Pons (tissue), 1 donor: ENCODE data around the gene OR5K4.
"Not testable (repeated sequence)": the region's sequence is repeated elsewhere in the genome, so short reads cannot be mapped to it uniquely, and the experiment has no call there.

ENCODE experiments used
- DNase-seq: peaks from one replicate; pipeline ENCODE4 v3.0.0-alpha.2; 2016; ENCODE audit warnings: low spot score

Gene OR5K4

DNA sequence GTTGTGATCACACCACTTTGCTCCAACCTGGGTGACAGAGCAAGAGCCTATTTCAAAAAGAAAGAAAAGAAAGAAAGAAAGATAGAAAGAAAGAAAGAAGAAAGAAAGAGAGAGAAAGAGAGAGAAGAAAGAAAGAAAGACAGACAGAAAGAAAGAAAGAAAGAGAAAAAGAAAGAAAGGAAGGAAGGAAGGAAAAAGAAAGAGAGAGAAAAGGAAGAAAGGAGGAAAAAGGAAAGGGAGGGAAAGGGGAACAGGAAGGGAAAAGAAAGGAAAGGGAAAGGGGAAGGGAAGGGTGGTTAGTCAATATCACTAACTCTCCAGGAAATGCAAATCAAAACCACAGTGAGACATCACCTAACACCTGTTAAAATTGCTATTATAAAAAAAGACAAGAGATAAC, 18.2 kb downstream of the OR5K4 start:
- no peak for DNase-seq

DNA sequence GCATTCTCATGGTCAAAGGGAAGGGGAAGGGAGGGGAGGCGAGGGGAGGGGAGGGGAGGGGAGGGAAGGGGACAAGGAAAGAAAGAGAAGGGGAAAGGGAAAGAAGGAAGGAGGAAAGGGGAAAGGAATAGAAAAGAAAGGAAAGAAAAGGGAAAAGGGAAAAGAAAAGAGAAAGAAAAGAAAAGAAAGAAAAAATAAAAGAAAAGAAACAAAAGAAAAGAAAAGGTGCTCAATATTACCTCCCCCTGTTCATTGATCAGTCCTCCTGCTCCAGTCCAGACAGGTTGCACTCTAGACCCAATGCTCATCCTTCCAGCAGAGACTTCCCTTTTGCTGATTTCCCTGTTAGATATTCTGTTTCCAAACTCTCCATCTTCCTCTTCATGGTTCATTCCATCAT, 18.8 kb downstream of the OR5K4 start:
- DNase-seq, result no peak

DNA sequence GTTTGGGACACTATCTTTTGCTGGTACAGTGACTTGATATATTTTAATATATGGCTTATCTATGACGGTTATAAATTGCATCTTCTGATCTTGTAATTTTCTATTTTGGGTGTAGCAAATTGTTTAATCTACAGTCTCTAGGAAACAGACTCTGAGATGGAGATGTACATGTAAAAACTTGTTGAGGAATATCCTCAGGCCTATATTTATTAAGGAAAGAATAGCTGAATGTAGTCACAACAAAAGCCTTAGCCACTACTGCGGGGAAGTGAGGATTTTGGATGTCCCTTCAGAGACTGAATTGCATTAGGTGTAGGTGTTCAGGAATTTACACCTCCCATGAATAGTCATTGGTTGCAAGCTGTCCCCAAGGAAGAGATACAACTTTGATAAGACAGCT, 23.0 kb downstream of the OR5K4 start:
- no peak for DNase-seq

DNA sequence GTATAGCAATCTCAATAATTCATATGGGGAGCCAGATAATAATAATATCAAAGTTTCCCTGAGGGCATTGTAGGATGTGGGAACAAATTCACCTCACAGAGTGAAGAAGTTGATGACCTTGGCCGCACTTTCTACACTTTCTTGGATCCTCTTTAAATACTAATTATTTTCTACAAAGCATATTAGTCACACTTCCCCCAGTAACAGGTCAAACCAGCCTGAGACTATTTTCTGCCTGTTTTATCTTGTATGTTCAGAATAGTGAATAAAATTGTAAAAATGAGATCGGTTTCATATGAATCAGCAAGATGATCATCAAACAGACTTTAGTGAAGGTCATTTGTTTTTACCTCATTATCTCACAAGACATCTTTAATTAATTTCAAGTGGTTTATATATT, 34.5 kb downstream of the OR5K4 start:
- DNase-seq, result no peak

DNA sequence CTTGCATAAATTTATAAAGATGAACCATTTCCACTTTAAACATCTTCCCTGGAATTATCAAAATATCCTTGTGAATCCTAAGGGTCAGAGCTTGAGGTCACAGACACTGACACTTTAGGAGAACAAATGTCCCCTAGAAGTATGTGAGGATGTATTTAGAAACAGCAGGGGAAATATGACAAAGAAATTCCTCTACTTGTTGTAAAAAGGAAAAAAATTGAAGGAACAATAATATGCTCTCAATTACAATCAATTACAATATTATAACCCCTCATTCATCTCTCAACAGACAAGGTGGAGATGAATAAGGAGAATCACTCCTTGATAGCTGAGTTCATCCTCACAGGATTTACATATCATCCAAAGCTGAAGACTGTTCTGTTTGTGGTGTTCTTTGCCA, 36.7 kb downstream of the OR5K4 start, which contains the start of gene OR5K3:
Gene OR5K3 (plus strand): TSS at position 301 of the 400 bp plus-strand sequence. CDS start 0 bp downstream, at position 301.
- no peak for DNase-seq

DNA sequence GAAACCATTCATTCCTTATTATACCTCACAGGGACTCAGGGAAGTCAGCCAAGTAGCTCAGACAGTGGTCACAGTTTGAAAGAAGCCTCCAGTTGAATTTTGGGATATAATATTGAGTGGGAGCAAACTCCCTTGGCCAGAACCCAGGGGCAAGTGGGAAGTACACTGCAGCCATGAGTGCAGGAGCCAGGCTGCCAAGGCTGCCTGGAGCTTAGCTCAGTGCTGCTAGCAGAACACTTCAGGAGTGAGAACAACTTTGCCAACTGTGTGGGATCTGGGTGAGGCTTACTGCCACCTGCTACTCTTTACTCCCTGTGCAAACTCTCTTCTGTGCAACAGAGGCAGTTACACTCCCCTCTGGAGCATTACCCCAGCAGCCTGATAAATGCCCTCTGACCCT, 41.4 kb downstream of the OR5K4 start:
- no peak for DNase-seq

DNA sequence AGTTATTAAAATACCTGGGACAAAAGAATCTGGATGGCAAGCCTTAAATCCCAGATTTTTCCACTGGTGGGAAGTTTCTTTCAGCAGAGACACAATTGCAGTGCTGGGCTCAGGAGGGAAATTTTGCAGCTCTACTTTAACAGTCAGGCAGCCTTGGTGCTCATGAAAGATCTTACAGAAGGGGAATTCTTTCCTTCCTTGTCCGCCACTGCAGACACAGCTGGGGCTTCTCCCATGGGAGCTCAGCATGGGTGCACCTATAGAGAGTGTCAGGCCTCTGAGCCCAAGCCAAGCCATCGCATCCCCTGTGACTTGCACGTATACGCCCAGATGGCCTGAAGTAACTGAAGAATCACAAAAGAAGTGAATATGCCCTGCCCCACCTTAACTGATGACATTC, 42.8 kb downstream of the OR5K4 start:
- DNase-seq, result not testable (repeated sequence)

DNA sequence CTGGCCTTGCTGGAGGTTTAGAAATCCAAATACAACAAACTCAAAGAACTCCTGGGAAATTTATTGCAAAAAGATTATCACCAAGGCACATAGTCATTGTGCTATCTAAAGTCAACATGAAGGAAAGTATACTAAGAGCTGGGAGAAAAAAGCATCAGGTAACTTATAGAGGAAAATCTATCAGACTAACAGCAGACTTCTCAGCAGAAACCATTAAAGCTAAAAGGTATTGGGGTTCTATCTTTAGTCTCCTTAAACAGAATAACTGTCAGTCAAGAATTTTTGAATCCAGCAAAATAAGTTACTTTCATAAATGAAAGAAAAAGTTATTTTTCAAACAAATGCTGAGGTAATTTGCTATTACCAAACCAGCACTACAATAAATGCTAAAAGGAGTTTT, 44.9 kb downstream of the OR5K4 start:
- no peak for DNase-seq

DNA sequence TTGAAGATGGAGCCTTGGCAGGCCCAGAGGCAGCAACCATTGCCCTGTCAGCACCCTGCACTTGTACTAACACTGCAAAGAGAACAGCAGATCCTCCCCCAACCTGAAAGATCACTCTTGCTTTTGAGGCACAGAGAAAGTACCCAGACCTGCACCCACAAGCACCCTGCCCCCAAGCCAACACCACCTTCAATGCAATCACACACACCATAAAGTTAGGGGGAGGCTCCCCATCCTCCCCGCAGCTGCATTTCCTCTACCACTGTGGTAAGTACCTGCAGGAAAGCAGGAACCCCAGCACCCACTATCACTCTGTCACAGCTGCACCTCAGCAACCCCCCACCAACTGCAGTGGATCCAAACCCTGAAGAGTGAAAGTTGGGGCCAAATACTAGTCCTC, 48.9 kb downstream of the OR5K4 start:
- no peak for DNase-seq

DNA sequence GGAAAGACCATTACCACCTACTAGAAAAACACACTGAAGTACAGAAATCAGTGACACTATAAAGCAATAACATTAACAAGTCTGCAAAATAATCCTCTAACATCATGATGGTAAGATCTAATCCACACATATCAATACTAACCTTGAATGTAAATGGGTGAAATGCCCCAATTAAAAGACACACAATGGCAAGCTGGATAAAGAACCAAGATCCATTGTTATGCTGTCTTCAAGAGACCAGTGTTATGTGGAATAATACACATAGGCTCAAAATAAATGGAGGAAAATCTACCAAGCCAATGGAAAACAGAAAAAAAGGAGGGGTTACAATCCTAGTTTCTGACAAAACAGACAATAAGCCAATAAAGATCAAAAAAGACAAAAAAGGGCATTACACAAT, 50.4 kb downstream of the OR5K4 start:
- no peak for DNase-seq
